ENCODE measurements around the gene AGPAT1. TPM values are rescaled to one million over a fixed set of nuclear protein-coding genes. Genes with fewer than 3 reads are reported as not detected.

AGPAT1 gene
- total and polyA plus RNA-seq, 2 of the 13 experiments (the other 11 are each of a cell fraction or from before 2014, with no cell fraction given) = 51.3 to 139 TPM

DNA sequence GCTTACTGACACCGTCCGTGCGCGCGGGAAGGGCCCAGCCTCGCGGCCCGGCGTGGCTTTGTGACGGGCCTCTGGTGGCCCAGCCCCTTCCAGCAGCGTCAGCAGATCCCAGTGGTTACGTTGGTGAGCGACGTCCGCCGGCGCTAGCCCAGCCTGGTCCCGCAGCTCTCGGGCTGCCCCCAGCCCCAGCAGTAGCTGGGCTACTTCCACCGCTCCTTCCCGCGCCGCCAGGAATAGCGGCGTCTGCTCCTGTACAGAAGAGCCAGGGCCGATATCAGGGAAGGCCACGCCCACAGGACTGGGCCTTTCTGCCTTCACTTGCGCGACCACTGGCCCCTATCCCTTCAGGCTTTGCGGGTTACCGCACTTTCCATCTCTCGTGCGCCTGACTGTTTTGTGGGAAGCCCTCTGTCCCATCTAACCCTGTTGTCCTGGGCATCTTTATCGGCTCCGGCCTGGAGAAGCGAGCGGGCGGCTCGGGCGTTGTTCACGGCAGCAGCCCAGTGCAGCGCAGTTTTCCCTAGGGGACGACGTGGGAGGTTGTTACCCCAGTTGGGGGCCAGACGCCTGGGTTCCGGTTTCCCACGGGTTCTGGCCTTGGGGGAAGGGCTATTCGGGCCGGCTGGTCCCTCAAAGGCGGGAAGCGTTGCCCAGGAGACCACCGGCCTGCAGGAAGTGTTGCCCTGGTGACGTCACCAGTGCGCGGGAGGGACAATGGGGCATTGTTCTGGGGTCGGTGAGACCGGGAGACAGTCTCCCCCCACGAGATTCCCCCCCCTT, 20.2 kb upstream of the AGPAT1 start (continued):
- no peak; the same call in 1 of the 2 replicates for TF ChIP-seq HNF4A (CRISPR knock-in tag; IDR thresholded peaks at IDR 0.05)
- TF ChIP-seq ZNF788 (CRISPR knock-in tag; IDR thresholded peaks at IDR 0.05; ENCODE audit: borderline replicate concordance) = peak; percentile 8; the same call in 1 of the 2 replicates
- TF ChIP-seq ZBTB1 (CRISPR knock-in tag; IDR thresholded peaks at IDR 0.05; ENCODE audit: borderline replicate concordance) = no peak
- peak; percentile 47 for TF ChIP-seq AGO1 (IDR thresholded peaks at IDR 0.05; ENCODE audit: low read depth, low read length, poor library complexity, severe bottlenecking)
- TF ChIP-seq ZNF205 (CRISPR knock-in tag; IDR thresholded peaks at IDR 0.05) = peak; percentile 41; the same call in 1 of the 2 replicates
- TF ChIP-seq ZNF33B (CRISPR knock-in tag; IDR thresholded peaks at IDR 0.05) = 0 out of 2 replicates have a peak, but pooled peaks have one; percentile 93
- TF ChIP-seq, protein P1, sequence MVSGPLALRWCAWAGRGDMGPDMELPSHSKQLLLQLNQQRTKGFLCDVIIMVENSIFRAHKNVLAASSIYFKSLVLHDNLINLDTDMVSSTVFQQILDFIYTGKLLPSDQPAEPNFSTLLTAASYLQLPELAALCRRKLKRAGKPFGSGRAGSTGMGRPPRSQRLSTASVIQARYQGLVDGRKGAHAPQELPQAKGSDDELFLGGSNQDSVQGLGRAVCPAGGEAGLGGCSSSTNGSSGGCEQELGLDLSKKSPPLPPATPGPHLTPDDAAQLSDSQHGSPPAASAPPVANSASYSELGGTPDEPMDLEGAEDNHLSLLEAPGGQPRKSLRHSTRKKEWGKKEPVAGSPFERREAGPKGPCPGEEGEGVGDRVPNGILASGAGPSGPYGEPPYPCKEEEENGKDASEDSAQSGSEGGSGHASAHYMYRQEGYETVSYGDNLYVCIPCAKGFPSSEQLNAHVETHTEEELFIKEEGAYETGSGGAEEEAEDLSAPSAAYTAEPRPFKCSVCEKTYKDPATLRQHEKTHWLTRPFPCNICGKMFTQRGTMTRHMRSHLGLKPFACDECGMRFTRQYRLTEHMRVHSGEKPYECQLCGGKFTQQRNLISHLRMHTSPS (CRISPR knock-in tag; IDR thresholded peaks at IDR 0.05; ENCODE audit: low read depth) = no peak
- peak; percentile 85; the same call in 1 of the 2 replicates for TF ChIP-seq U2AF2 (IDR thresholded peaks at IDR 0.05; ENCODE audit: low read depth, low read length)
- TF ChIP-seq KDM3A (CRISPR knock-in tag; IDR thresholded peaks at IDR 0.05; ENCODE audit: low read depth) = peak; percentile 33; the same call in 1 of the 2 replicates
- no peak for TF ChIP-seq ZNF567 (CRISPR knock-in tag; IDR thresholded peaks at IDR 0.05; ENCODE audit: borderline replicate concordance)
- TF ChIP-seq, protein P2, sequence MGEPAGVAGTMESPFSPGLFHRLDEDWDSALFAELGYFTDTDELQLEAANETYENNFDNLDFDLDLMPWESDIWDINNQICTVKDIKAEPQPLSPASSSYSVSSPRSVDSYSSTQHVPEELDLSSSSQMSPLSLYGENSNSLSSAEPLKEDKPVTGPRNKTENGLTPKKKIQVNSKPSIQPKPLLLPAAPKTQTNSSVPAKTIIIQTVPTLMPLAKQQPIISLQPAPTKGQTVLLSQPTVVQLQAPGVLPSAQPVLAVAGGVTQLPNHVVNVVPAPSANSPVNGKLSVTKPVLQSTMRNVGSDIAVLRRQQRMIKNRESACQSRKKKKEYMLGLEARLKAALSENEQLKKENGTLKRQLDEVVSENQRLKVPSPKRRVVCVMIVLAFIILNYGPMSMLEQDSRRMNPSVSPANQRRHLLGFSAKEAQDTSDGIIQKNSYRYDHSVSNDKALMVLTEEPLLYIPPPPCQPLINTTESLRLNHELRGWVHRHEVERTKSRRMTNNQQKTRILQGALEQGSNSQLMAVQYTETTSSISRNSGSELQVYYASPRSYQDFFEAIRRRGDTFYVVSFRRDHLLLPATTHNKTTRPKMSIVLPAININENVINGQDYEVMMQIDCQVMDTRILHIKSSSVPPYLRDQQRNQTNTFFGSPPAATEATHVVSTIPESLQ (CRISPR knock-in tag; conservative IDR thresholded peaks at IDR 0.05) = no peak
- TF ChIP-seq HDAC1 (CRISPR knock-in tag; IDR thresholded peaks at IDR 0.05) = peak; percentile 86
- TF ChIP-seq SCMH1 (CRISPR knock-in tag; IDR thresholded peaks at IDR 0.05; ENCODE audit: borderline replicate concordance) = no peak
- no peak; the same call in 1 of the 2 replicates for TF ChIP-seq STAG1 (CRISPR knock-in tag; IDR thresholded peaks at IDR 0.05)
- no peak for TF ChIP-seq CENPX (CRISPR knock-in tag; IDR thresholded peaks at IDR 0.05)
- TF ChIP-seq ARNTL (CRISPR knock-in tag; IDR thresholded peaks at IDR 0.05) = peak; percentile 41; the same call in 1 of the 2 replicates
- no peak for TF ChIP-seq ZNF441 (CRISPR knock-in tag; IDR thresholded peaks at IDR 0.05; ENCODE audit: borderline replicate concordance)
- TF ChIP-seq MXI1 (IDR thresholded peaks at IDR 0.05; ENCODE audit: borderline replicate concordance, low read depth, low read length) = peak; percentile 57; the same call in 2 of the 3 replicates
- TF ChIP-seq KDM4B (CRISPR knock-in tag; IDR thresholded peaks at IDR 0.05) = peak; percentile 64
- TF ChIP-seq, protein P3, sequence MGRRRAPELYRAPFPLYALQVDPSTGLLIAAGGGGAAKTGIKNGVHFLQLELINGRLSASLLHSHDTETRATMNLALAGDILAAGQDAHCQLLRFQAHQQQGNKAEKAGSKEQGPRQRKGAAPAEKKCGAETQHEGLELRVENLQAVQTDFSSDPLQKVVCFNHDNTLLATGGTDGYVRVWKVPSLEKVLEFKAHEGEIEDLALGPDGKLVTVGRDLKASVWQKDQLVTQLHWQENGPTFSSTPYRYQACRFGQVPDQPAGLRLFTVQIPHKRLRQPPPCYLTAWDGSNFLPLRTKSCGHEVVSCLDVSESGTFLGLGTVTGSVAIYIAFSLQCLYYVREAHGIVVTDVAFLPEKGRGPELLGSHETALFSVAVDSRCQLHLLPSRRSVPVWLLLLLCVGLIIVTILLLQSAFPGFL (CRISPR knock-in tag; IDR thresholded peaks at IDR 0.05) = no peak; the same call in 1 of the 2 replicates
- no peak; the same call in 1 of the 2 replicates for TF ChIP-seq ZNF460 (CRISPR knock-in tag; IDR thresholded peaks at IDR 0.05; ENCODE audit: borderline replicate concordance)
- TF ChIP-seq TCF7 (IDR thresholded peaks at IDR 0.05; ENCODE audit: low read depth) = no peak
- peak; percentile 54; the same call in 1 of the 2 replicates for TF ChIP-seq AHR (CRISPR knock-in tag; IDR thresholded peaks at IDR 0.05)
- TF ChIP-seq ZC3H4 (CRISPR knock-in tag; IDR thresholded peaks at IDR 0.05; ENCODE audit: borderline replicate concordance) = no peak; the same call in 1 of the 2 replicates
- peak; percentile 93 for TF ChIP-seq AGO2 (optimal IDR thresholded peaks at IDR 0.05; ENCODE audit: low read depth, low read length)
- TF ChIP-seq PRMT3 (CRISPR knock-in tag; IDR thresholded peaks at IDR 0.05; ENCODE audit: borderline replicate concordance, low read depth) = no peak
